Neural progenitor cell (in vitro differentiated cells): Measurements from ENCODE around the gene RAB6B. TPM values are rescaled to one million over a fixed set of nuclear protein-coding genes. Genes with fewer than 3 reads are reported as not detected.
"Not testable (repeated sequence)": the region's sequence is repeated elsewhere in the genome, so short reads cannot be mapped to it uniquely, and the experiment has no call there.

Experiments
- DNase-seq: peaks from one replicate; pipeline ENCODE4 v3.0.0-alpha.2; 2016; ENCODE audit warnings: low spot score
- H2AFZ ChIP-seq: fragments of 200-600 bp; sonication (generic); replicated peaks from 2 replicates; pipeline ENCODE4 v1.6.1; 2016; ENCODE audit warnings: antibody characterized with exemption
- H3F3A ChIP-seq: fragments of 200-600 bp; sonication (generic); 2 replicates; pipeline ENCODE4 v1.6.1; 2016; ENCODE audit warnings: antibody characterized with exemption, low read depth
- H3K27ac ChIP-seq: fragments of 200-600 bp; sonication (generic); 2 replicates; pipeline ENCODE4 v1.5.1; 2016; ENCODE audit warnings: mild to moderate bottlenecking
- H3K27me3 ChIP-seq: fragments of 200-600 bp; sonication (generic); 2 replicates; pipeline ENCODE4 v1.6.1; 2016; ENCODE audit warnings: mild to moderate bottlenecking, moderate library complexity
- H3K36me3 ChIP-seq: fragments of 200-600 bp; sonication (generic); 2 replicates; pipeline ENCODE4 v1.5.1; 2016
- H3K4me1 ChIP-seq: fragments of 200-600 bp; sonication (generic); 2 replicates; pipeline ENCODE4 v1.6.1; 2016; ENCODE audit warnings: mixed run types
- H3K4me2 ChIP-seq: fragments of 200-600 bp; sonication (generic); 2 replicates; pipeline ENCODE4 v1.6.1; 2016
- H3K4me3 ChIP-seq: fragments of 200-600 bp; sonication (generic); 2 replicates; pipeline ENCODE4 v1.5.1; 2016
- H3K79me2 ChIP-seq: fragments of 200-600 bp; sonication (generic); 2 replicates; pipeline ENCODE4 v1.6.1; 2016; ENCODE audit warnings: low read depth
- H3K9ac ChIP-seq: fragments of 200-600 bp; sonication (generic); 2 replicates; pipeline ENCODE4 v1.6.1; 2016
- H3K9me3 ChIP-seq: fragments of 200-600 bp; sonication (generic); 2 replicates; pipeline ENCODE4 v1.5.1; 2016; ENCODE audit warnings: low read depth
- H4K20me1 ChIP-seq: fragments of 200-600 bp; sonication (generic); 2 replicates; pipeline ENCODE4 v1.6.1; 2016; ENCODE audit warnings: low read depth
- H3K27ac Mint-ChIP-seq: 3 replicates; pipeline ENCODE4 v1.8.0; 2021; ENCODE audit warnings: mixed read lengths
- H3K27me3 Mint-ChIP-seq: 2 replicates; pipeline ENCODE4 v1.8.0; 2022; ENCODE audit warnings: low read depth, mild to moderate bottlenecking, inconsistent platforms, moderate library complexity, mixed read lengths; ENCODE audit not compliant: insufficient read depth
- H3K36me3 Mint-ChIP-seq: 3 replicates; pipeline ENCODE4 v1.8.0; 2021; ENCODE audit warnings: mixed read lengths
- H3K4me1 Mint-ChIP-seq: 3 replicates; pipeline ENCODE4 v1.8.0; 2021; ENCODE audit warnings: mixed read lengths
- H3K4me3 Mint-ChIP-seq: 3 replicates; pipeline ENCODE4 v1.8.0; 2021; ENCODE audit warnings: mild to moderate bottlenecking, moderate library complexity, mixed read lengths
- H3K9me3 Mint-ChIP-seq: 3 replicates; pipeline ENCODE4 v1.8.0; 2020; ENCODE audit warnings: mixed read lengths
- EZH2 ChIP-seq: fragments of 200-600 bp; sonication (generic); IDR thresholded peaks from 2 replicates; pipeline ENCODE4 v1.6.1; 2017; ENCODE audit warnings: antibody characterized with exemption, mild to moderate bottlenecking, moderate library complexity
- EZH2phosphoT487 ChIP-seq: fragments of 200-600 bp; sonication (generic); IDR thresholded peaks from 2 replicates; pipeline ENCODE4 v1.6.1; 2017; ENCODE audit warnings: antibody characterized with exemption
- total RNA-seq: library from RNA; depleted of rRNA; stranded (reverse); fragments of >200 nt; gene quantifications from 2 replicates; pipeline ENCODE4 v1.2.3, GENCODE V29; 2015; ENCODE audit warnings: low replicate concordance
- TF ChIP-seq, protein P1 (sequence below): fragments of 200-600 bp; sonication (generic); IDR thresholded peaks from 2 replicates; pipeline ENCODE4 v1.5.1; 2017; ENCODE audit warnings: antibody characterized with exemption, mild to moderate bottlenecking

The RAB6B gene
- total RNA-seq, 1 donor from 2014 or later, result 7.7 TPM

DNA sequence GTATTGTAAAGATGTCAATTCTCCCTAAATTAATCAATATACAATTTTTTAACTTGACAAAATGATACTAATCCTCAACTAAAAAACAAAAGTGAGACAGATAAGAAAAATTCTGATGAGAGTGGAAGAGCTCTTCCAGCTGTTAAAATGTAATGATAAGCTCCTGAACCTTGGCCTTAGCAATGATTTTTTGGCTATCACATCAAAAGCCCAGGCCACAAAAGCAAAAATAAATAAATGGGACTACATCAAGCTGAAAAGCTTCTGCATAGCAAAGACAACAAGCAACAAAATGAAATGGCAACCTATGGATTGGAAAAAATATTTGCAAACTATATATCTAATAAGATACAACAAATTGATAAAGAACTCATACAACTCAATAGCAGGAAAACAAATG lies 114.1 kb downstream of the RAB6B start:
- Mint-ChIP-seq H3K4me3 (no peak overlapping the region), H3K27ac (no peak overlapping the region), H3K4me1 (no peaks in the 10 kb centered on the region), H3K27me3 (peaks cover 3% of the 10 kb centered on the region), H3K36me3 (no peaks in the 10 kb centered on the region), H3K9me3 (peaks cover 4% of the 10 kb centered on the region)
- H3K9me3 ChIP-seq, result no peaks in the 10 kb centered on the region
- H2AFZ ChIP-seq, result no peak overlapping the region
- no peaks in the 10 kb centered on the region for H3K79me2 ChIP-seq
- no peak overlapping the region for H3K9ac ChIP-seq
- DNase-seq, result no peak
- no peaks in the 10 kb centered on the region for H3K36me3 ChIP-seq
- H3K4me2 ChIP-seq, result no peak overlapping the region
- no peak overlapping the region for H3K4me3 ChIP-seq
- H3K27ac ChIP-seq, result no peak overlapping the region
- no peaks in the 10 kb centered on the region for H3K4me1 ChIP-seq
- no peaks in the 10 kb centered on the region for H3F3A ChIP-seq
- no peaks in the 10 kb centered on the region for H4K20me1 ChIP-seq
- TF ChIP-seq EZH2, result no peak
- H3K27me3 ChIP-seq, result no peaks in the 10 kb centered on the region

DNA sequence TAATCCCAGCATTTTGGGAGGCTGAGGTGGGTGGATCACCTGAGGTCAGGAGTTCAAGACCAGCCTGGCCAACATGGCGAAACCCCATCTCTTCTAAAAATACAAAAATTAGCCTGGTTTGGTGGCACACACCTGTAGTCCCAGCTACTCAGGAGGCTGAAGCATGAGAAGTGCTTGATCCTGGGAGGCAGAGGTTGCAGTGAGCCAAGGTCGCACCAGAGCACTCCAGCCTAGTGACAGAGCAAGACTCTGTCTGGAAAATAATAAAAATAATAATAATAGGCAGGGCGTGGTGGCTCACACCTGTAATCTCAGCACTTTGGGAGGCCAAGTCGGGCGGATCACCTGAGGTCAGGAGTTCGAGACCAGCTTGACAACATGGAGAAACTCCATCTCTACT lies 114.9 kb downstream of the RAB6B start:
- H3K9me3 Mint-ChIP-seq, H3K79me2 ChIP-seq, H3K4me1 Mint-ChIP-seq: not testable (repeated sequence)

DNA sequence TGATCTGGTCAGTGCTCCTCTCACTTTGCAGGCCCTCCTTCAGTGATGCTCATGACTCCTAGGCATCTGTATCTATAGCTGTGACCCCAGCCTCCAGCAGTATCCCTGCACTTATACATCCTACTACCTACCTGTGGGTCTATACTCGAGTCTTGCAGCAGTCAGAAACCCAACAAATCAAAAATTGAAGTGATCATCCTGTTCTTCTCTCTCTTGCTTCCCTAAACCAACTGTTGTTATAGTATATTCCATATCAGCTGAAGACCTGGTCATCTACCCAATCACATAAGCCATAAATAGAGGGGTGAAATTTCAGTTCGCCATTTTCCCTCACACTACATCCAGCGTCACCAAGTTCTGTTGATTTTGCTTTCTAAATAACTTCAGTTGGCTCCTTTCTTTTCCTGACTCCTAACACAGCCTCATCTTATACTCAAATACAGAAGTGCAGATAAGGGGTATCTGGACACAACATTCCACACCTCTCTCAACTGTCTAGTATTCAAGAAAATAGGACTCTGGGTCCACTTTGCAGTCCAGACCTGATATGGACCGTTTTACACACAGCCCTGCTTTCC lies 116.0 kb downstream of the RAB6B start:
- TF ChIP-seq, protein P1, sequence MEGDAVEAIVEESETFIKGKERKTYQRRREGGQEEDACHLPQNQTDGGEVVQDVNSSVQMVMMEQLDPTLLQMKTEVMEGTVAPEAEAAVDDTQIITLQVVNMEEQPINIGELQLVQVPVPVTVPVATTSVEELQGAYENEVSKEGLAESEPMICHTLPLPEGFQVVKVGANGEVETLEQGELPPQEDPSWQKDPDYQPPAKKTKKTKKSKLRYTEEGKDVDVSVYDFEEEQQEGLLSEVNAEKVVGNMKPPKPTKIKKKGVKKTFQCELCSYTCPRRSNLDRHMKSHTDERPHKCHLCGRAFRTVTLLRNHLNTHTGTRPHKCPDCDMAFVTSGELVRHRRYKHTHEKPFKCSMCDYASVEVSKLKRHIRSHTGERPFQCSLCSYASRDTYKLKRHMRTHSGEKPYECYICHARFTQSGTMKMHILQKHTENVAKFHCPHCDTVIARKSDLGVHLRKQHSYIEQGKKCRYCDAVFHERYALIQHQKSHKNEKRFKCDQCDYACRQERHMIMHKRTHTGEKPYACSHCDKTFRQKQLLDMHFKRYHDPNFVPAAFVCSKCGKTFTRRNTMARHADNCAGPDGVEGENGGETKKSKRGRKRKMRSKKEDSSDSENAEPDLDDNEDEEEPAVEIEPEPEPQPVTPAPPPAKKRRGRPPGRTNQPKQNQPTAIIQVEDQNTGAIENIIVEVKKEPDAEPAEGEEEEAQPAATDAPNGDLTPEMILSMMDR, result no peak
- TF ChIP-seq EZH2phosphoT487, result no peak
- no peak for TF ChIP-seq EZH2
- no peaks in the 10 kb centered on the region for H3K36me3 ChIP-seq
- H3K36me3 Mint-ChIP-seq, result no peaks in the 10 kb centered on the region
- no peaks in the 10 kb centered on the region for H3K79me2 ChIP-seq
- peaks cover 3% of the 10 kb centered on the region for H3K27me3 Mint-ChIP-seq
- H4K20me1 ChIP-seq, result no peaks in the 10 kb centered on the region
- H3K4me2 ChIP-seq, result no peak overlapping the region
- H3K9me3 ChIP-seq, result no peaks in the 10 kb centered on the region
- H3K9ac ChIP-seq, result no peak overlapping the region
- H3F3A ChIP-seq, result no peaks in the 10 kb centered on the region
- no peak overlapping the region for H3K27ac Mint-ChIP-seq
- H3K4me3 ChIP-seq, result no peak overlapping the region
- no peaks in the 10 kb centered on the region for H3K4me1 Mint-ChIP-seq
- no peaks in the 10 kb centered on the region for H3K4me1 ChIP-seq
- H3K27ac ChIP-seq, result no peak overlapping the region
- peaks cover 4% of the 10 kb centered on the region for H3K9me3 Mint-ChIP-seq
- H3K27me3 ChIP-seq, result no peaks in the 10 kb centered on the region
- no peak overlapping the region for H2AFZ ChIP-seq
- DNase-seq, result no peak
- no peak overlapping the region for H3K4me3 Mint-ChIP-seq

More for the DNA sequence above, 114.9 kb downstream of the RAB6B start:
- not testable (repeated sequence) for H3K4me2 ChIP-seq, H3K9ac ChIP-seq, H3K36me3 Mint-ChIP-seq, H3K4me3 Mint-ChIP-seq, H3K27ac Mint-ChIP-seq, H3K9me3 ChIP-seq, H3K27me3 Mint-ChIP-seq, H3K36me3 ChIP-seq, H2AFZ ChIP-seq, DNase-seq, H3K27ac ChIP-seq, H4K20me1 ChIP-seq, H3F3A ChIP-seq, H3K4me3 ChIP-seq, H3K4me1 ChIP-seq, H3K27me3 ChIP-seq

DNA sequence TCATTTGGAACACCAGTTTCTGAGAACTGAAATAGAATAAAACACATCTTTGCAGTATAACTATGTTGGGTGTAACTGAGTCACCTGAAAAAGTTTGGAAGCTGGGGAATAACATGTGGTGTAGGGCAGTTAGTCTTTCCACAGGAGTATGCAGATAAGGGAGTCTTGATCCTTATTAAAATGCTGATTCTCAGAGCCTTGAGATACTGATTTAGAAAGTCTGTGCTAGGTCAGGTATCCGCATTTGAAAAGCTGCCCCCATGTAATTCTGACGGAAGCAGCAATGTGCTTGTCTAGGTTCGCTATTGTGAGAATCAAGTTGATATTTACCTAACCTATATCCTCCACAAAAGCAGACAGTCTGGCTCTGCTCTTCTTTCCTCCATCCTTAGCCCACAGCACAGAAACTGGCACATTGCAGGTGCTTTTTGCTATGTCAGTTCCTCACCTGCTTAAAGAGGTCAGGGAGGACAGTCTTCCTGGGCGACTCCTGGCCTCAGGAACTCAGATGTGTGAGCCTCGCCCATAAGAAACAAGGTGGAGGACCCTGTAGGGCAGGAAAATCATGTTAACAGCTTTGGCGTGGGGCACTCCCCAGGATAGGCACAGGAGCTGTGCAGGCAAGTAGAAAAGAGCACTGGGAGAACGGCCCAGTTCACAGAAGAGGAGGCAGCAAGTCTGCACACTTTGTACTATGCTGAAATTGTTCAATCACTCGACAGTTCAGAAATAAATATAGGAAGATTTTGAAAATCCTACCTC lies 117.7 kb downstream of the RAB6B start:
- H3K4me2 ChIP-seq, result no peak overlapping the region
- no peak overlapping the region for H3K27ac ChIP-seq
- TF ChIP-seq EZH2phosphoT487, result no peak
- TF ChIP-seq EZH2, result no peak
- TF ChIP-seq, protein P1, result no peak
- no peaks in the 10 kb centered on the region for H3K27me3 ChIP-seq
- DNase-seq, result no peak
- no peaks in the 10 kb centered on the region for H3F3A ChIP-seq
- H3K27me3 Mint-ChIP-seq, result peaks cover 3% of the 10 kb centered on the region
- H3K36me3 Mint-ChIP-seq, result no peaks in the 10 kb centered on the region
- no peaks in the 10 kb centered on the region for H3K9me3 ChIP-seq
- H3K4me3 Mint-ChIP-seq, result no peak overlapping the region
- no peaks in the 10 kb centered on the region for H3K4me1 ChIP-seq
- no peaks in the 10 kb centered on the region for H3K79me2 ChIP-seq
- H2AFZ ChIP-seq, result no peak overlapping the region
- no peak overlapping the region for H3K27ac Mint-ChIP-seq
- no peaks in the 10 kb centered on the region for H3K36me3 ChIP-seq
- no peak overlapping the region for H3K9ac ChIP-seq
- no peaks in the 10 kb centered on the region for H3K9me3 Mint-ChIP-seq
- no peaks in the 10 kb centered on the region for H3K4me1 Mint-ChIP-seq
- H3K4me3 ChIP-seq, result no peak overlapping the region
- no peaks in the 10 kb centered on the region for H4K20me1 ChIP-seq
